Measurements from ENCODE around the gene FOXB2. TPM values are rescaled to one million over a fixed set of nuclear protein-coding genes. Genes with fewer than 3 reads are reported as not detected.

FOXB2 gene
- total and polyA plus RNA-seq, 10 donors = not detected

GRCh38 chr9:77003366-77003765 lies 16.1 kb upstream of the FOXB2 start:
- no peak for DNase-seq
- intact Hi-C loops (cut with DNase I; ENCODE audit: low total_unique reads) = no loop called here
- no peaks in the 10 kb centered on the region for H3K9me3 ChIP-seq
- 83 to 99% (median 92%) methylated on average over 3 of the region's 3 CpGs for WGBS, 5 donors
- no peaks in the 10 kb centered on the region for H3K4me1 ChIP-seq
- TF ChIP-seq CTCF (IDR thresholded peaks at IDR 0.05 in 8 of 11, conservative IDR thresholded peaks at IDR 0.05 in 3 of 11) (no peak), POLR2A (IDR thresholded peaks at IDR 0.05) (no peak), POLR2AphosphoS5 (IDR thresholded peaks at IDR 0.05) (no peak)
- H3K27ac ChIP-seq = no peak overlapping the region
- peaks cover 0 to 59% (median 8%) of the 10 kb centered on the region in 7 donors for H3K27me3 ChIP-seq (replicated peaks in 1 of 7)
- no peak overlapping the region for H3K4me3 ChIP-seq
- no peaks in the 10 kb centered on the region for H3K36me3 ChIP-seq

- Histone ChIP-seq H3K27me3 (replicated peaks in 1 of 7) (peaks cover 0 to 72% (median 8%) of the 10 kb centered on the region in 7 donors), H3K9me3 (no peaks in the 10 kb centered on the region), H3K27ac (no peak overlapping the region), H3K36me3 (no peaks in the 10 kb centered on the region), H3K4me3 (no peak overlapping the region), H3K4me1 (no peaks in the 10 kb centered on the region)
- 71 to 76% (median 73%) methylated on average over 4 of the region's 4 CpGs for WGBS, 5 donors
- intact Hi-C loops (cut with DNase I; ENCODE audit: low total_unique reads) = no loop called here
- TF ChIP-seq POLR2A (IDR thresholded peaks at IDR 0.05) = no peak
- TF ChIP-seq POLR2AphosphoS5 (IDR thresholded peaks at IDR 0.05) = no peak
- TF ChIP-seq CTCF (IDR thresholded peaks at IDR 0.05 in 8 of 11, conservative IDR thresholded peaks at IDR 0.05 in 3 of 11) = no peak
- DNase-seq = no peak
Measured at GRCh38 chr9:77005216-77005615, 14.2 kb upstream of the FOXB2 start.

- intact Hi-C loops (cut with DNase I; ENCODE audit: low total_unique reads) = no loop called here
- WGBS, 5 donors = 48 to 60% (median 51%) methylated on average over 5 of the region's 5 CpGs
- no peak for DNase-seq
- no peak overlapping the region for H3K27ac ChIP-seq
- H3K36me3 ChIP-seq = no peaks in the 10 kb centered on the region
- H3K4me3 ChIP-seq = no peak overlapping the region
- H3K9me3 ChIP-seq = no peaks in the 10 kb centered on the region
- TF ChIP-seq CTCF (IDR thresholded peaks at IDR 0.05 in 8 of 11, conservative IDR thresholded peaks at IDR 0.05 in 3 of 11) (no peak), POLR2AphosphoS5 (IDR thresholded peaks at IDR 0.05) (no peak), POLR2A (IDR thresholded peaks at IDR 0.05) (no peak)
- H3K27me3 ChIP-seq (replicated peaks in 1 of 7) = peaks cover 8 to 95% (median 56%) of the 10 kb centered on the region in 7 donors
- peaks cover 5 to 34% (median 25%) of the 10 kb centered on the region in 6 donors for H3K4me1 ChIP-seq
Measured at GRCh38 chr9:77010527-77010926, 8.9 kb upstream of the FOXB2 start.

GRCh38 chr9:77011973-77012821 lies 7.3 kb upstream of the FOXB2 start:
- Histone ChIP-seq H3K9me3 (no peaks in the 10 kb centered on the region), H3K4me3 (peak overlapping the region in 5 of 8 donors; percentile 1 to 51 (median 18)), H3K36me3 (no peaks in the 10 kb centered on the region), H3K4me1 (peaks cover 5 to 51% (median 36%) of the 10 kb centered on the region in 6 donors), H3K27me3 (replicated peaks in 1 of 7) (peaks cover 8 to 100% (median 71%) of the 10 kb centered on the region in 7 donors), H3K27ac (no peak overlapping the region)
- peak; percentile 87 for DNase-seq
- intact Hi-C loops (cut with DNase I; ENCODE audit: low total_unique reads) = no loop called here
- WGBS, 5 donors = 3 to 8% (median 4%) methylated on average over 32 to 42 of the region's 42 CpGs
- peak in 10 of 11 experiments; percentile 14 to 84 (median 71) for TF ChIP-seq CTCF (IDR thresholded peaks at IDR 0.05 in 8 of 11, conservative IDR thresholded peaks at IDR 0.05 in 3 of 11)
- TF ChIP-seq POLR2AphosphoS5 (IDR thresholded peaks at IDR 0.05) = peak in 2 of 3 donors; percentile 8 to 12
- TF ChIP-seq POLR2A (IDR thresholded peaks at IDR 0.05) = no peak

Measured in spleen (tissue), 11 donors.